Endometrial microvascular endothelial cells (primary cell): ENCODE measurements around the gene LARP6. TPM values are rescaled to one million over a fixed set of nuclear protein-coding genes. Genes with fewer than 3 reads are reported as not detected.
"Not testable (repeated sequence)": the region's sequence is repeated elsewhere in the genome, so short reads cannot be mapped to it uniquely, and the experiment has no call there.

Experiments
- in situ Hi-C: cut with HindIII; loops from 2 replicates; pipeline ENCODE4 v1.10.0; 2017; ENCODE audit warnings: low sequenced_read_pairs, low pct_unique_long_range_greater_than_20kb; ENCODE audit errors: inconsistent ontology term
- total RNA-seq: library from RNA; depleted of rRNA; stranded (reverse); fragments of >200 nt; gene quantifications from one replicate; pipeline ENCODE4 v1.2.3, GENCODE V29; 2015; ENCODE audit errors: inconsistent ontology term

The LARP6 gene
- total RNA-seq, 1 donor from 2014 or later = 34.5 TPM

- in situ Hi-C loops = not testable (repeated sequence)
Measured at GRCh38 chr15:70804388-70804787, 49.6 kb downstream of the LARP6 start.

GRCh38 chr15:70802629-70803028 is 51.3 kb downstream of the LARP6 start:
- in situ Hi-C loops = no loop called here

- in situ Hi-C loops = no loop called here
Measured at GRCh38 chr15:70801109-70801508, 52.8 kb downstream of the LARP6 start.

GRCh38 chr15:70799667-70800450 is 54.1 kb downstream of the LARP6 start:
- in situ Hi-C loops = no loop called here

- in situ Hi-C loops = no loop called here
Measured at GRCh38 chr15:70797464-70797863, 56.5 kb downstream of the LARP6 start.

GRCh38 chr15:70796516-70797310 is 57.2 kb downstream of the LARP6 start:
- in situ Hi-C loops = no loop called here

- in situ Hi-C loops = no loop called here
Measured at GRCh38 chr15:70795311-70795665, 58.7 kb downstream of the LARP6 start.

GRCh38 chr15:70794596-70795310 is 59.2 kb downstream of the LARP6 start:
- in situ Hi-C loops = no loop called here

GRCh38 chr15:70793694-70794093 is 60.3 kb downstream of the LARP6 start:
- in situ Hi-C loops = no loop called here

- in situ Hi-C loops = no loop called here
Measured at GRCh38 chr15:70792171-70792573, 61.8 kb downstream of the LARP6 start.

- in situ Hi-C loops = no loop called here
Measured at GRCh38 chr15:70791259-70791658, 62.7 kb downstream of the LARP6 start.

- in situ Hi-C loops = no loop called here
Measured at GRCh38 chr15:70789213-70789612, 64.7 kb downstream of the LARP6 start.

GRCh38 chr15:70788114-70789049 is 65.6 kb downstream of the LARP6 start:
- in situ Hi-C loops = no loop called here

- in situ Hi-C loops = no loop called here
Measured at GRCh38 chr15:70786996-70787395, 67.0 kb downstream of the LARP6 start.

- in situ Hi-C loops = no loop called here
Measured at GRCh38 chr15:70783610-70784022, 70.3 kb downstream of the LARP6 start.

GRCh38 chr15:70783041-70783440 is 70.9 kb downstream of the LARP6 start:
- in situ Hi-C loops = no loop called here

GRCh38 chr15:70781236-70781635 is 72.7 kb downstream of the LARP6 start:
- in situ Hi-C loops = no loop called here
